Activated naive CD4-positive, alpha-beta T cell treated with anti-CD3 and anti-CD28 coated beads, Interleukin-2, amount 50 U/mL, for 72 hours (primary cell): ENCODE results near the gene MORN1. TPM values are rescaled to one million over a fixed set of nuclear protein-coding genes. Genes with fewer than 3 reads are reported as not detected.

Experiments
- ATAC-seq, 2 donors: fragments of 150-1000 bp; cut with Tn5 transposase; 2 replicates each; pipeline ENCODE4 v1.10.0; 2021; ENCODE audit warnings: mild to moderate bottlenecking in 2 of 2, moderate library complexity in 2 of 2
- DNase-seq, 2 donors: peaks; one replicate each; pipeline ENCODE4 v3.0.0; 2021 to 2022; ENCODE audit warnings: low spot score in 2 of 2
- H3K27ac Mint-ChIP-seq, 2 donors: one replicate each; pipeline ENCODE4 v1.8.0; 2022; ENCODE audit warnings: mild to moderate bottlenecking in 2 of 2, mixed read lengths in 2 of 2
- H3K36me3 Mint-ChIP-seq, 2 donors: one replicate each; pipeline ENCODE4 v1.8.0; 2022; ENCODE audit warnings: mixed read lengths in 2 of 2
- H3K9me3 Mint-ChIP-seq, 2 donors: one replicate each; pipeline ENCODE4 v1.8.0; 2022; ENCODE audit warnings: mixed read lengths in 2 of 2
- total RNA-seq, 2 donors: library from RNA; stranded (reverse); gene quantifications; one replicate each; pipeline ENCODE4 v1.2.3, GENCODE V29; 2022

The MORN1 gene
- total RNA-seq, 2 donors from 2014 or later: 2.0 to 5.7 TPM

GRCh38 chr1:2282556-2283270 lies 108.6 kb downstream of the MORN1 start:
- Mint-ChIP-seq H3K9me3 (no peaks in the 10 kb centered on the region), H3K36me3 (peaks cover under 1 to 6% of the 10 kb centered on the region in 2 donors), H3K27ac (peak overlapping the region; percentile 39 to 74)
- no peak for DNase-seq
- peak in 1 of 2 donors; percentile 6 for ATAC-seq

GRCh38 chr1:2279817-2280216 lies 111.5 kb downstream of the MORN1 start:
- ATAC-seq (no peak), DNase-seq (no peak)
- Mint-ChIP-seq H3K9me3 (no peaks in the 10 kb centered on the region), H3K36me3 (peaks cover 5 to 12% of the 10 kb centered on the region in 2 donors), H3K27ac (peak overlapping the region; percentile 41 to 92)

- DNase-seq (no peak), ATAC-seq (no peak)
- Mint-ChIP-seq H3K27ac (peak overlapping the region in 1 of 2 donors; percentile 41), H3K9me3 (no peaks in the 10 kb centered on the region), H3K36me3 (peaks cover 5 to 12% of the 10 kb centered on the region in 2 donors)
Observed at GRCh38 chr1:2279210-2279639, 112.1 kb downstream of the MORN1 start.

- Mint-ChIP-seq H3K36me3 (peaks cover 5 to 12% of the 10 kb centered on the region in 2 donors), H3K27ac (peak overlapping the region in 1 of 2 donors; percentile 41), H3K9me3 (no peaks in the 10 kb centered on the region)
- ATAC-seq: no peak
- DNase-seq: no peak
Observed at GRCh38 chr1:2278591-2279209, 112.7 kb downstream of the MORN1 start.

- Mint-ChIP-seq H3K36me3 (peaks cover 5 to 12% of the 10 kb centered on the region in 2 donors), H3K27ac (peak overlapping the region in 1 of 2 donors; percentile 5), H3K9me3 (no peaks in the 10 kb centered on the region)
- DNase-seq: no peak
- ATAC-seq: no peak
Observed at GRCh38 chr1:2277741-2278488, 113.4 kb downstream of the MORN1 start.

GRCh38 chr1:2276803-2277580 lies 114.4 kb downstream of the MORN1 start:
- DNase-seq (no peak), ATAC-seq (no peak)
- Mint-ChIP-seq H3K36me3 (peaks cover 5 to 12% of the 10 kb centered on the region in 2 donors), H3K27ac (peak overlapping the region; percentile 74 to 75), H3K9me3 (no peaks in the 10 kb centered on the region)

GRCh38 chr1:2275796-2276536 lies 115.4 kb downstream of the MORN1 start:
- peak overlapping the region; percentile 68 to 75 for H3K27ac Mint-ChIP-seq
- H3K36me3 Mint-ChIP-seq: peaks cover 5 to 12% of the 10 kb centered on the region in 2 donors
- ATAC-seq (no peak), DNase-seq (no peak)
- no peaks in the 10 kb centered on the region for H3K9me3 Mint-ChIP-seq

- DNase-seq (no peak), ATAC-seq (peak in 1 of 2 donors; percentile 57)
- Mint-ChIP-seq H3K9me3 (no peaks in the 10 kb centered on the region), H3K27ac (peak overlapping the region; percentile 74 to 93), H3K36me3 (peaks cover 5 to 12% of the 10 kb centered on the region in 2 donors)
Observed at GRCh38 chr1:2274929-2275475, 116.4 kb downstream of the MORN1 start.

- Mint-ChIP-seq H3K27ac (peak overlapping the region; percentile 74 to 93), H3K36me3 (peaks cover 5 to 12% of the 10 kb centered on the region in 2 donors), H3K9me3 (no peaks in the 10 kb centered on the region)
- ATAC-seq (no peak), DNase-seq (no peak)
Observed at GRCh38 chr1:2274231-2274928, 117.0 kb downstream of the MORN1 start.

- Mint-ChIP-seq H3K27ac (peak overlapping the region in 1 of 2 donors; percentile 88), H3K36me3 (peaks cover 5 to 12% of the 10 kb centered on the region in 2 donors), H3K9me3 (no peaks in the 10 kb centered on the region)
- ATAC-seq (no peak), DNase-seq (no peak)
Observed at GRCh38 chr1:2273401-2274090, 117.8 kb downstream of the MORN1 start.

- ATAC-seq: no peak
- Mint-ChIP-seq H3K36me3 (peaks cover 5 to 12% of the 10 kb centered on the region in 2 donors), H3K27ac (peak overlapping the region in 1 of 2 donors; percentile 88), H3K9me3 (no peaks in the 10 kb centered on the region)
- DNase-seq: no peak
Observed at GRCh38 chr1:2272686-2273400, 118.5 kb downstream of the MORN1 start.

- no peak overlapping the region for H3K27ac Mint-ChIP-seq
- DNase-seq (no peak), ATAC-seq (no peak)
- H3K9me3 Mint-ChIP-seq: no peaks in the 10 kb centered on the region
- peaks cover 0 to 5% of the 10 kb centered on the region in 2 donors for H3K36me3 Mint-ChIP-seq
Observed at GRCh38 chr1:2271841-2272655, 119.3 kb downstream of the MORN1 start.
